Activated CD4-positive, CD25-positive, alpha-beta regulatory T cell treated with anti-CD3 and anti-CD28 coated beads, Interleukin-2, amount 50 U/mL, for 24 hours (primary cell): ENCODE data around the gene NUMB.
A peak's percentile ranks its signal among the peaks of the same experiment; 100 is the strongest.
"Not testable (repeated sequence)": the region's sequence is repeated elsewhere in the genome, so short reads cannot be mapped to it uniquely, and the experiment has no call there.

Source experiments
- ATAC-seq, 2 donors: fragments of 150-1000 bp; cut with Tn5 transposase; one replicate each; pipeline ENCODE4 v1.10.0; 2021; ENCODE audit warnings: mild to moderate bottlenecking in 1 of 2, moderate library complexity in 1 of 2

The NUMB gene

GRCh38 chr14:73349091-73349490, 109.3 kb downstream of the NUMB start:
- ATAC-seq, result not testable (repeated sequence)

GRCh38 chr14:73344319-73344718, 114.0 kb downstream of the NUMB start:
- ATAC-seq, result no peak

GRCh38 chr14:73342670-73343069, 115.7 kb downstream of the NUMB start:
- ATAC-seq, result no peak

- ATAC-seq, result no peak
Observed at GRCh38 chr14:73339846-73340595, 118.3 kb downstream of the NUMB start.

- ATAC-seq, result no peak
Observed at GRCh38 chr14:73339206-73339605, 119.1 kb downstream of the NUMB start.

- no peak for ATAC-seq
Observed at GRCh38 chr14:73338551-73338950, 119.8 kb downstream of the NUMB start.

GRCh38 chr14:73333031-73333430, 125.3 kb downstream of the NUMB start:
- ATAC-seq, result no peak

GRCh38 chr14:73325630-73326299, 132.6 kb downstream of the NUMB start:
- no peak for ATAC-seq

- no peak for ATAC-seq
Observed at GRCh38 chr14:73325063-73325462, 133.3 kb downstream of the NUMB start.

- no peak for ATAC-seq
Observed at GRCh38 chr14:73324533-73324932, 133.8 kb downstream of the NUMB start.

GRCh38 chr14:73323896-73324399, 134.4 kb downstream of the NUMB start:
- no peak for ATAC-seq

- ATAC-seq, result no peak
Observed at GRCh38 chr14:73313151-73313550, 145.2 kb downstream of the NUMB start.

GRCh38 chr14:73312687-73313086, 145.7 kb downstream of the NUMB start:
- ATAC-seq, result no peak

- ATAC-seq, result no peak
Observed at GRCh38 chr14:73311708-73312030, 146.7 kb downstream of the NUMB start.

GRCh38 chr14:73309207-73309606, 149.1 kb downstream of the NUMB start:
- ATAC-seq, result not testable (repeated sequence)

GRCh38 chr14:73307261-73307660, 151.1 kb downstream of the NUMB start:
- no peak for ATAC-seq

- ATAC-seq, result no peak
Observed at GRCh38 chr14:73305499-73305898, 152.8 kb downstream of the NUMB start.

- ATAC-seq, result no peak
Observed at GRCh38 chr14:73295198-73295796, 163.0 kb downstream of the NUMB start.

- peak in 1 of 2 donors; percentile 24 for ATAC-seq
Observed at GRCh38 chr14:73293782-73294781, 164.3 kb downstream of the NUMB start.

GRCh38 chr14:73290279-73290678, 168.1 kb downstream of the NUMB start:
- ATAC-seq, result peak; percentile 86 to 90

- no peak for ATAC-seq
Observed at GRCh38 chr14:73289729-73290128, 168.6 kb downstream of the NUMB start.

GRCh38 chr14:73289308-73289707, 169.0 kb downstream of the NUMB start:
- ATAC-seq, result no peak

GRCh38 chr14:73287071-73287470, 171.3 kb downstream of the NUMB start:
- ATAC-seq, result no peak
